Loucy (cell line): ENCODE results near the gene C16orf74.

Source experiments
- H2AFZ ChIP-seq: fragments of 200-600 bp; sonication (generic); 2 replicates; pipeline ENCODE4 v1.6.0; 2016; ENCODE audit warnings: antibody characterized with exemption, mild to moderate bottlenecking, low read length, moderate library complexity
- H3F3A ChIP-seq: fragments of 200-600 bp; 2 replicates; pipeline ENCODE4 v1.6.0; 2016; ENCODE audit warnings: antibody characterized with exemption, low read depth, mild to moderate bottlenecking
- H3K27me3 ChIP-seq: fragments of 200-600 bp; sonication (generic); 2 replicates; pipeline ENCODE4 v1.6.1; 2014; ENCODE audit warnings: low read length, mild to moderate bottlenecking; ENCODE audit not compliant: insufficient read depth, poor library complexity, severe bottlenecking
- H3K36me3 ChIP-seq: fragments of 200-600 bp; sonication (generic); 2 replicates; pipeline ENCODE4 v1.6.1; 2016; ENCODE audit warnings: low read length; ENCODE audit not compliant: insufficient read depth
- H3K4me1 ChIP-seq: fragments of 200-600 bp; sonication (generic); 2 replicates; pipeline ENCODE4 v1.5.1; 2014; ENCODE audit warnings: low read length, mild to moderate bottlenecking; ENCODE audit not compliant: insufficient read depth, poor library complexity, severe bottlenecking
- H3K4me2 ChIP-seq: fragments of 200-600 bp; sonication (generic); 2 replicates; pipeline ENCODE4 v1.6.0; 2014; ENCODE audit warnings: antibody characterized with exemption, low read length, low read depth, mild to moderate bottlenecking; ENCODE audit not compliant: poor library complexity, severe bottlenecking
- H3K4me3 ChIP-seq: fragments of 200-600 bp; sonication (generic); 2 replicates; pipeline ENCODE4 v1.5.1; 2014; ENCODE audit warnings: low read length, mild to moderate bottlenecking, mixed read lengths; ENCODE audit not compliant: poor library complexity, severe bottlenecking
- H3K79me2 ChIP-seq: fragments of 200-600 bp; sonication (generic); 2 replicates; pipeline ENCODE4 v1.6.1; 2014; ENCODE audit warnings: low read length; ENCODE audit not compliant: insufficient read depth
- H3K9ac ChIP-seq: fragments of 200-600 bp; sonication (generic); 2 replicates; pipeline ENCODE4 v1.6.0; 2014; ENCODE audit warnings: mild to moderate bottlenecking, low read depth, low read length, moderate library complexity; ENCODE audit not compliant: poor library complexity, severe bottlenecking
- H3K9me2 ChIP-seq: fragments of 200-600 bp; sonication (generic); replicated peaks from 2 replicates; pipeline ENCODE4 v1.6.1; 2016; ENCODE audit warnings: low read depth, low read length, mixed read lengths
- H3K9me3 ChIP-seq: fragments of 200-600 bp; sonication (generic); 2 replicates; pipeline ENCODE4 v1.6.1; 2014; ENCODE audit warnings: mild to moderate bottlenecking, antibody characterized with exemption, low read length, low read depth; ENCODE audit not compliant: insufficient read depth
- H4K20me1 ChIP-seq: fragments of 200-600 bp; sonication (generic); 2 replicates; pipeline ENCODE4 v1.6.0; 2014; ENCODE audit warnings: antibody characterized with exemption, low read length, mild to moderate bottlenecking; ENCODE audit not compliant: insufficient read depth, poor library complexity, severe bottlenecking
- CTCF ChIP-seq: fragments of 200-600 bp; sonication (generic); conservative IDR thresholded peaks from 2 replicates; pipeline ENCODE4 v1.5.1; 2014; ENCODE audit warnings: mild to moderate bottlenecking, antibody characterized with exemption, low read length
- EZH2phosphoT487 ChIP-seq: fragments of 200-600 bp; IDR thresholded peaks from 2 replicates; pipeline ENCODE4 v1.6.1; 2018; ENCODE audit warnings: antibody characterized with exemption, mild to moderate bottlenecking, moderate library complexity, borderline replicate concordance

Gene C16orf74

GRCh38 chr16:85784813-85785212 lies 33.9 kb upstream of the C16orf74 start:
- Histone ChIP-seq H4K20me1 (no peaks in the 10 kb centered on the region), H3K9ac (no peak overlapping the region), H3K4me1 (no peaks in the 10 kb centered on the region), H3K4me3 (no peak overlapping the region), H3K79me2 (peaks cover 13% of the 10 kb centered on the region; the same call in 1 of the 2 replicates), H3F3A (no peaks in the 10 kb centered on the region), H3K4me2 (no peak overlapping the region), H3K27me3 (no peaks in the 10 kb centered on the region), H3K36me3 (peaks cover 54% of the 10 kb centered on the region; the same call in 1 of the 2 replicates), H2AFZ (no peak overlapping the region), H3K9me2 (no peaks in the 10 kb centered on the region), H3K9me3 (no peaks in the 10 kb centered on the region)
- TF ChIP-seq EZH2phosphoT487: no peak
- no peak for TF ChIP-seq CTCF

GRCh38 chr16:85783441-85783840 lies 32.5 kb upstream of the C16orf74 start:
- Histone ChIP-seq H3K4me2 (no peak overlapping the region), H3F3A (no peaks in the 10 kb centered on the region), H3K9me3 (no peaks in the 10 kb centered on the region), H3K9me2 (no peaks in the 10 kb centered on the region), H4K20me1 (no peaks in the 10 kb centered on the region), H3K79me2 (0 out of 2 replicates have a peak, but pooled peaks cover 4% of the 10 kb centered on the region), H3K4me1 (no peaks in the 10 kb centered on the region), H3K4me3 (no peak overlapping the region), H3K36me3 (peaks cover 61% of the 10 kb centered on the region; the same call in 1 of the 2 replicates), H3K9ac (no peak overlapping the region), H2AFZ (no peak overlapping the region), H3K27me3 (no peaks in the 10 kb centered on the region)
- TF ChIP-seq CTCF (no peak), EZH2phosphoT487 (no peak)

- TF ChIP-seq CTCF (no peak), EZH2phosphoT487 (no peak)
- Histone ChIP-seq H4K20me1 (no peaks in the 10 kb centered on the region), H3K4me1 (no peaks in the 10 kb centered on the region), H3K9me2 (no peaks in the 10 kb centered on the region), H3K4me3 (no peak overlapping the region), H3K9me3 (no peaks in the 10 kb centered on the region), H2AFZ (no peak overlapping the region), H3K79me2 (0 out of 2 replicates have a peak, but pooled peaks cover 4% of the 10 kb centered on the region), H3K4me2 (no peak overlapping the region), H3K36me3 (peaks cover 62% of the 10 kb centered on the region; the same call in 1 of the 2 replicates), H3K27me3 (no peaks in the 10 kb centered on the region), H3K9ac (no peak overlapping the region), H3F3A (no peaks in the 10 kb centered on the region)
Observed at GRCh38 chr16:85782451-85782850, 31.6 kb upstream of the C16orf74 start.
